Pancreas (tissue), 10 donors: ENCODE measurements around the gene SSBP2. TPM values are rescaled to one million over a fixed set of nuclear protein-coding genes. Genes with fewer than 3 reads are reported as not detected.

Source experiments
- ATAC-seq, 4 donors: fragments of 200-7000 bp; cut with Tn5 transposase; one replicate each; pipeline versions ENCODE4 v1.8.0 to v1.9.1; 2020; ENCODE audit warnings: mild to moderate bottlenecking in 4 of 4, moderate library complexity in 4 of 4
- DNase-seq, 6 donors: peaks; one replicate each; pipeline ENCODE4 v3.0.0-alpha.2; 2020
- FAIRE-seq: peaks from 2 replicates; lab custom pipeline; 2012; peaks lifted over from hg19 to GRCh38; lab: Jason Lieb, UNC
- H3K27ac ChIP-seq, 4 donors: fragments of 200-600 bp; sonication (generic); 1 replicate in 3 of 4; 2 replicates in 1 of 4; pipeline versions ENCODE4 v1.5.0 to v1.8.0; 2020
- H3K27me3 ChIP-seq, 4 donors: fragments of 200-600 bp; one replicate each; pipeline ENCODE4 v1.8.0; 2021
- H3K36me3 ChIP-seq, 3 donors: fragments of 200-600 bp; sonication (generic) in 1 of 3; one replicate each; pipeline versions ENCODE4 v1.5.0 to v1.8.0; 2020 to 2021
- H3K4me1 ChIP-seq, 3 donors: fragments of 200-600 bp; one replicate each; pipeline ENCODE4 v1.8.0; 2021
- H3K4me3 ChIP-seq, 4 donors: fragments of 200-600 bp; sonication (generic) in 2 of 4; one replicate each; pipeline versions ENCODE4 v1.5.0 to v1.8.0; 2020 to 2021
- H3K9me3 ChIP-seq, 4 donors: fragments of 200-600 bp; one replicate each; pipeline ENCODE4 v1.8.0; 2021
- CTCF ChIP-seq, 4 donors: fragments of 200-600 bp; sonication (generic) in 3 of 4; IDR thresholded peaks; one replicate each; pipeline versions ENCODE4 v1.5.0 to v1.8.0; 2021; ENCODE audit warnings: antibody characterized with exemption in 4 of 4
- WGBS, 2 donors: extraction: QIAGEN DNeasy Blood & Tissue Kit; methylation state at CpG; one replicate each; pipeline ENCODE4 v1.1.7; 2013; 5-methylcytosine and 5-hydroxymethylcytosine counted together
- intact Hi-C, 3 donors: fragments of 100-400 bp; cut with DNase I; formaldehyde crosslinking; loops; one replicate each; pipeline versions ENCODE4 v1.11.1 to v1.14.2; 2022
- polyA plus RNA-seq, 2 donors: library from polyadenylated mRNA; stranded (reverse); fragments of 200-250 nt; gene quantifications; one replicate each; pipeline ENCODE4 v1.2.3, GENCODE V29; 2013
- total RNA-seq, 6 donors: library from RNA; stranded (reverse); fragmentation: NEBNext Ultra II Directional in 4 of 6; extraction: Animal tissue kit (Norgen Biotek cat#: 25700) in 4 of 6; gene quantifications; one replicate each; pipeline versions ENCODE4 v1.2.1 to v1.2.4, GENCODE V29; 2021 to 2023
- donor health status: healthy with polysubstance abuse.
- donor health status: DM: no; HTN: no; CAD: no; lungs with moderate emphysema.
- donor health status: DM: no; HTN: no; CAD: no.
- donor health status: control.
- donor health status: control.
- donor health status: Bipolar disorder and iron deficiency.
- donor health status: DM: yes; HTN: yes; CAD: no.
- donor health status: DM: no; HTN: no; CAD: no.
- donor health status: DM: no; HTN: no; CAD: no.
- donor health status: DM: yes; HTN: yes; CAD: no.

The SSBP2 gene
- total and polyA plus RNA-seq, 8 donors = 8.6 to 20.7 (median 15.8) TPM

DNA sequence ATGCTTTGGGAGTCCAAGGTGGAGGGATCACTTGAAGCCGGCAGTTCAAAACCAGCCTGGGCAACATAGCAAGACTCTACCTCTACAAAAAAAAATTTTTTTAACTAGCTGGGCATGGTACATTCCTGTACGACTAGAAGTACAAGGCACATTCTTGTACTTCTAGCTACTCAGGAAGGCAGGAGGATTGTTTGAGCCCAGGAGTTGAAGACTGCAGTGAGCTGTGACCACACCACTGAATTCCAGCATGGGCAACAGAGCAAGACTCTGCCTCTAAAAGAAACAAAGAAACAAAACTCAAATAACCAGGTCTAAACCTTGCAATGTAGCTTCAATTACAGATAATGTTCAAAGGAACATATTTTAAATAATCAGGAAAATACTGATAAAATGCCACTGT, 56.2 kb downstream of the SSBP2 start:
- Histone ChIP-seq H3K27me3 (no peaks in the 10 kb centered on the region), H3K9me3 (no peaks in the 10 kb centered on the region), H3K36me3 (no peaks in the 10 kb centered on the region), H3K4me1 (no peaks in the 10 kb centered on the region), H3K4me3 (no peak overlapping the region), H3K27ac (no peak overlapping the region)
- FAIRE-seq (no peak), DNase-seq (no peak), ATAC-seq (no peak)
- TF ChIP-seq CTCF (IDR thresholded peaks at IDR 0.05) = no peak
- 89 to 90% methylated on average over 2 of the region's 2 CpGs for WGBS, 2 donors
- intact Hi-C loops = no loop called here

DNA sequence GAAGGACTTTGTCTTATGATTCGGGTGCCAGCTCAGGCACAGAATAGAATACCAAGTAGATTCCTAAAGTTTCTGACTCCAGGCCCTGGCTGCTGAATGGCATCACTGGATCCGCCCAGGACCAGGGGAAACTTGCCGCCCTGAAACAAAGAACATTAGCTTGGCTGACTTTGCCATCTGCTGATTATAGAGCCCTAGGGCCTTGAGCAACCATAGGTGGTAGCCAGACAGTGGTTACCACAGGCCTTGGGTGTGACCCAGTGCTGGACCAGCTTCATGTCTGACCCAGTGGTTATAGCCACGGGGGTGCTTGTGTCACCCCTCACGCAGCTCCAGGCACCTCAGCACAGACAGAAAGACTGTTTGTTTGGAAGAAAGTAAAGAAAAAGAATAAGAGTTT, 62.7 kb downstream of the SSBP2 start:
- Histone ChIP-seq H3K9me3 (no peaks in the 10 kb centered on the region), H3K4me3 (no peak overlapping the region), H3K27me3 (no peaks in the 10 kb centered on the region), H3K4me1 (no peaks in the 10 kb centered on the region), H3K27ac (no peak overlapping the region), H3K36me3 (no peaks in the 10 kb centered on the region)
- no peak for ATAC-seq
- no peak for FAIRE-seq
- 97 to 99% methylated on average over 5 of the region's 5 CpGs for WGBS, 2 donors
- intact Hi-C loops = no loop called here
- no peak for DNase-seq
- TF ChIP-seq CTCF (IDR thresholded peaks at IDR 0.05) = no peak

- Histone ChIP-seq H3K27me3 (no peaks in the 10 kb centered on the region), H3K9me3 (no peaks in the 10 kb centered on the region), H3K36me3 (no peaks in the 10 kb centered on the region), H3K27ac (no peak overlapping the region), H3K4me3 (no peak overlapping the region), H3K4me1 (no peaks in the 10 kb centered on the region)
- DNase-seq = no peak
- WGBS, 2 donors = 97 to 100% methylated on average over 1 of the region's 1 CpG
- no peak for FAIRE-seq
- ATAC-seq = no peak
- TF ChIP-seq CTCF (IDR thresholded peaks at IDR 0.05) = no peak
- intact Hi-C loops = no loop called here
These were observed 63.6 kb downstream of the SSBP2 start for GRCh38 chr5:81687292-81687691.

GRCh38 chr5:81685471-81685870, 65.4 kb downstream of the SSBP2 start:
- no peak for FAIRE-seq
- WGBS, 2 donors = 91 to 94% methylated on average over 2 of the region's 2 CpGs

More at GRCh38 chr5:81685471-81685870, 65.4 kb downstream of the SSBP2 start:
- Histone ChIP-seq H3K4me3 (no peak overlapping the region), H3K27ac (no peak overlapping the region), H3K27me3 (no peaks in the 10 kb centered on the region), H3K36me3 (no peaks in the 10 kb centered on the region), H3K4me1 (no peaks in the 10 kb centered on the region), H3K9me3 (no peaks in the 10 kb centered on the region)
- DNase-seq (no peak), ATAC-seq (no peak)
- no peak for TF ChIP-seq CTCF (IDR thresholded peaks at IDR 0.05)
- intact Hi-C loops = no loop called here
